Liver (tissue), 3 donors: ENCODE data around the gene MKNK1.

ENCODE experiments used
- ATF3 ChIP-seq: IDR thresholded peaks from 2 replicates; pipeline ENCODE4 v1.6.1; 2016; ENCODE audit warnings: antibody characterized with exemption
- CTCF ChIP-seq: fragments of 150-350 bp; IDR thresholded peaks from 2 replicates; pipeline ENCODE4 v1.5.1; 2017; ENCODE audit warnings: improper control_type of control experiment, low read depth, low read length; ENCODE audit not compliant: missing input control
- EGR1 ChIP-seq, 2 donors: IDR thresholded peaks; 2 replicates each; pipeline ENCODE4 v1.6.1; 2016 to 2018; ENCODE audit warnings: antibody characterized with exemption in 2 of 2, low read depth in 2 of 2
- FOXA1 ChIP-seq: IDR thresholded peaks from 2 replicates; pipeline ENCODE4 v1.6.1; 2016; ENCODE audit warnings: antibody characterized with exemption
- GABPA ChIP-seq, 2 donors: IDR thresholded peaks in 1 of 2; conservative IDR thresholded peaks in 1 of 2; 2 replicates each; pipeline ENCODE4 v1.6.1; 2016; ENCODE audit warnings: antibody characterized with exemption in 2 of 2, mild to moderate bottlenecking in 1 of 2, moderate library complexity in 1 of 2
- HNF4A ChIP-seq, 2 donors: conservative IDR thresholded peaks; 2 replicates each; pipeline ENCODE4 v1.6.1; 2016; ENCODE audit warnings: antibody characterized with exemption in 2 of 2, mild to moderate bottlenecking in 2 of 2
- JUND ChIP-seq, 2 donors: IDR thresholded peaks; 2 replicates each; pipeline ENCODE4 v1.6.1; 2016; ENCODE audit warnings: antibody characterized with exemption in 2 of 2
- MAX ChIP-seq: IDR thresholded peaks from 2 replicates; pipeline ENCODE4 v1.6.1; 2016; ENCODE audit warnings: antibody characterized with exemption
- NR2F2 ChIP-seq: IDR thresholded peaks from 2 replicates; pipeline ENCODE4 v1.6.1; 2016; ENCODE audit warnings: antibody characterized with exemption
- RAD21 ChIP-seq, 2 donors: IDR thresholded peaks; 2 replicates each; pipeline ENCODE4 v1.6.1; 2016; ENCODE audit warnings: antibody characterized with exemption in 2 of 2, mild to moderate bottlenecking in 2 of 2
- REST ChIP-seq: IDR thresholded peaks from 2 replicates; pipeline ENCODE4 v1.6.1; 2016; ENCODE audit warnings: antibody characterized with exemption, mild to moderate bottlenecking
- TAF1 ChIP-seq: conservative IDR thresholded peaks from 2 replicates; pipeline ENCODE4 v1.6.1; 2016; ENCODE audit warnings: antibody characterized with exemption, mild to moderate bottlenecking
- YY1 ChIP-seq: IDR thresholded peaks from 2 replicates; pipeline ENCODE4 v1.6.1; 2016; ENCODE audit warnings: antibody characterized with exemption, mild to moderate bottlenecking
- ZBTB33 ChIP-seq: IDR thresholded peaks from 2 replicates; pipeline ENCODE4 v1.6.1; 2016; ENCODE audit warnings: antibody characterized with exemption
- donor health status: healthy.
- donor health status: healthy.

- TF ChIP-seq MAX, result no peak
- TF ChIP-seq CTCF, result no peak
- TF ChIP-seq ZBTB33, result no peak
- TF ChIP-seq EGR1 (IDR thresholded peaks at IDR 0.05; ENCODE audit: low read depth in 2 of 2), result no peak
- no peak for TF ChIP-seq TAF1
- TF ChIP-seq REST, result no peak
- no peak for TF ChIP-seq RAD21 (IDR thresholded peaks at IDR 0.05)
- no peak for TF ChIP-seq JUND (IDR thresholded peaks at IDR 0.05)
- TF ChIP-seq HNF4A (conservative IDR thresholded peaks at IDR 0.05), result no peak
- no peak for TF ChIP-seq FOXA1
- TF ChIP-seq YY1, result no peak
- no peak for TF ChIP-seq GABPA (IDR thresholded peaks at IDR 0.05 in 1 of 2, conservative IDR thresholded peaks at IDR 0.05 in 1 of 2)
- TF ChIP-seq NR2F2, result peak; percentile 17
- TF ChIP-seq ATF3, result no peak
Observed at GRCh38 chr1:46623743-46624644, 19.9 kb upstream of the MKNK1 start.
